ENCODE measurements around the gene MYO16. TPM values are rescaled to one million over a fixed set of nuclear protein-coding genes. Genes with fewer than 3 reads are reported as not detected.

MYO16 gene
- total RNA-seq, 1 experiment from 2014 or later = not detected

- Mint-ChIP-seq H3K27ac (no peak overlapping the region), H3K27me3 (ENCODE audit: low read depth) (no peaks in the 10 kb centered on the region), H3K4me1 (no peaks in the 10 kb centered on the region), H3K9me3 (peaks cover 30 to 35% of the 10 kb centered on the region in 2 experiments), H3K36me3 (ENCODE audit: insufficient read depth in 1 of 3, low read depth in 3 of 3) (peaks cover 9 to 16% (median 11%) of the 10 kb centered on the region in 3 experiments; a peak in 6 of 7 replicates), H3K4me3 (no peak overlapping the region)
- H3K27ac ChIP-seq (ENCODE audit: insufficient read length, low read depth, low read length) = no peak overlapping the region
- H3K9me3 ChIP-seq (ENCODE audit: control insufficient read depth, low read depth, low read length) = peaks cover 10% of the 10 kb centered on the region
- no CpG with 5 or more reads among the region's 2 CpGs for WGBS (ENCODE audit: extremely low coverage, insufficient read length, low lambda C conversion rate)
- no peak overlapping the region for H2BK15ac ChIP-seq (ENCODE audit: low read depth, low read length)
- no peak overlapping the region for H3K23ac ChIP-seq (ENCODE audit: insufficient read length, low read depth, low read length)
- H2BK120ac ChIP-seq (ENCODE audit: low read depth, low read length, poor library complexity, severe bottlenecking) = no peak overlapping the region
- H2BK12ac ChIP-seq (ENCODE audit: insufficient read length, low read depth, low read length) = no peak overlapping the region
- H3K4me2 ChIP-seq (ENCODE audit: insufficient read depth, insufficient read length, low read length) = no peak overlapping the region
- H4K5ac ChIP-seq (ENCODE audit: insufficient read length, low read depth, low read length) = no peak overlapping the region
- no peak overlapping the region for H2BK20ac ChIP-seq (ENCODE audit: low read depth, low read length, poor library complexity, severe bottlenecking)
- H4K20me1 ChIP-seq (ENCODE audit: control insufficient read depth, insufficient read depth, insufficient read length) = no peaks in the 10 kb centered on the region
- H3K4ac ChIP-seq (ENCODE audit: low read depth, low read length) = no peak overlapping the region
- no peak overlapping the region for H4K8ac ChIP-seq (replicated peaks; ENCODE audit: insufficient read length, low read depth, low read length)
- no peak overlapping the region for H3K18ac ChIP-seq (ENCODE audit: insufficient read length, low read depth, low read length)
- no peaks in the 10 kb centered on the region for H3K4me1 ChIP-seq (ENCODE audit: insufficient read depth, low read length)
- no peaks in the 10 kb centered on the region for H3K23me2 ChIP-seq (ENCODE audit: insufficient read length, low read depth, low read length, poor library complexity, severe bottlenecking)
- TF ChIP-seq CTCF (conservative IDR thresholded peaks at IDR 0.05) = no peak
- no peaks in the 10 kb centered on the region for H3K79me1 ChIP-seq (ENCODE audit: insufficient read depth, low read depth, low read length, poor library complexity, severe bottlenecking)
- no peak overlapping the region for H3K9ac ChIP-seq (ENCODE audit: extremely low read depth, insufficient read length, low read length)
- no peak overlapping the region for H3T11ph ChIP-seq (ENCODE audit: low read length)
- no peak for DNase-seq
- no peak overlapping the region for H2BK5ac ChIP-seq (ENCODE audit: insufficient read length, low read length)
- no peak overlapping the region for H3K14ac ChIP-seq (ENCODE audit: insufficient read depth, low read length)
- no peaks in the 10 kb centered on the region for H3K27me3 ChIP-seq (ENCODE audit: insufficient read depth, low read length)
- no peak overlapping the region for H2AFZ ChIP-seq (ENCODE audit: low read length)
- H4K91ac ChIP-seq (ENCODE audit: insufficient read length, low read depth, low read length) = no peak overlapping the region
- H3K79me2 ChIP-seq (ENCODE audit: insufficient read depth, low read length) = no peaks in the 10 kb centered on the region
- no peak overlapping the region for H2AK5ac ChIP-seq (ENCODE audit: insufficient read length, low read length)
- no peak overlapping the region for H3K56ac ChIP-seq (ENCODE audit: insufficient read length, low read depth, low read length)
These were observed 23.0 kb upstream of the MYO16 start for GRCh38 chr13:108606424-108606823.
